Measurements from ENCODE around the gene VWC2L.

The VWC2L gene

DNA sequence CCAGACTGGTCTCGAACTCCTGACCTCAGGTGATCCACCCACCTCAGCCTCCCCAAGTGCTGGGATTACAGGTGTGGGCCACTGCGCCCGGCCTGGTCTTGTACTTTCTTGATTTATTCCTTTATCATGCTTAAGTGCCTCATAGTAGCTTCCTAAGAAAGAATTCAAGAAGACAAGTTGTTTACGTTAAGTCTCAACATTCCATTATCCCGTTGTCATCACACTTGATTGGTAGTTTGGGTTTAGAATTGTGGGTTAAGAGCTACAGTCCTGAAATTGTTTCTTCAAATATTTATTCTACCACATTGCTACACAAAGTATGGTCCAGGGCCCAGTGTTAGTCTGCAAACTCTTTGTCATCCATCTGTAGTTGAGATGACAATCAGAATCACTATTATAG, 194.0 kb downstream of the VWC2L start:
- FAIRE-seq, result no peak

DNA sequence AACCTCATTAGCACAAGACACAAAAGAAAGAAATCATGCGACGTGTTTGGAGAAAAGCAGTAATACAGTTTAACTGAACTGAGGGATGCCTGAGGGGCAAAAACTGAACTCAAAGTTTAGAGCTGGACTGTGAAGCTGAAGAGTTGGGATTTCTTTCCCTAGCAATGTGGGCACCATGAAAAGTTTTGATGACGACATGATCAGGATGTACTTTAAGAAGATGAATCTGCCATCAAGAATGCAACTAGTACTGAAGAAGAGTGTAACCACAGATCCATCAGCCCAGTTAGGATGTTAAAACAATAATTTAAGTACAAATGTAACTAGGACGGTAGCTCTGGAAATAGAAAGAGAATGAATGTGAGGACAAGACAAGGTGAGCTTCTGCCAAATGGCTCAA, 196.2 kb downstream of the VWC2L start:
- no peak for FAIRE-seq

DNA sequence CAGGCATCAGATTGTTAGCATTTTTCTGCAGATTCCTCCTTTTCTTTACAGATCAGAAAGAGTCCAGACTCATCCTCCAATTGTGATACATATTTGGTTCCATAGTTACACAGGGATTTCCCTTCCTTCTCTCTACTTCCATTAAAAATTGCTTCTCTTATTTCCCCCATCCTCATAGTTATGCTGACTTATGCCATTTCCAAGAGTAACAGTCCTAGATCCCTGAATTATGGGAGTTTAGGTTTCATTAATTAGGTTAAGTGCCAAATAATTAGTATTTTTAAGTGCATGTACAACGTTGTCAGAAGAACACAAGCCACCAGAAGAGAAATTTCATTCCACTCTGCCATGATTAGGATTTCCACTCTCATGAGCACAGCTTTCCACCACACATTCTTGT, 200.2 kb downstream of the VWC2L start:
- no peak for FAIRE-seq

DNA sequence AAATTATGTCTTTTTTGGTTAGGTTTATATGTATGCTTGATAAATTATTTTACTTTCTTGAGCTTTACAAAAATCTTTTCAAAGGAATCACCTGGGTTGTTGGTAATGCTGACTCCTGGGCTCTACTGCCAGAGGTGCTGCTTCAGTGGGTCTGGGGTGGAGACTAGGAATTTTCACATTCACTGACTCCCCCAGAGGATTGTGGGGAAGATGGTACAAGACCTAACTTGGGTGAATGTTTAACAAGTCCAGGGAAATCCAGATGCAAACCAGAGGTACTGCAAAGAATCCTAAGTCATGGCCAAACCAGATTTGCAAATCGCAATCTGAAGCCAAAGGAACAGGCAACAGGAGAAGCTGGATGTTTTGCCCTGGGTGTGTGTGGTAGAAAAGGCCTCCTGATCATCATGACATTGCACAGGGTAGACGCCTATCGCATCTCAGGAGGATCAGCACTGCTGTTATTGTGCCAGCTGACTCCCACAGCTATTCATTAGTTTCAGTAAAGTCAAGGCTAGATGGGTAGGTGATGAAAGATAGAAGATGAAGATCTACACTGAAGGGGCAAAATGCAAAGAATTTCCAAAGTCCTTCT, 213.4 kb downstream of the VWC2L start:
- no peak for FAIRE-seq

DNA sequence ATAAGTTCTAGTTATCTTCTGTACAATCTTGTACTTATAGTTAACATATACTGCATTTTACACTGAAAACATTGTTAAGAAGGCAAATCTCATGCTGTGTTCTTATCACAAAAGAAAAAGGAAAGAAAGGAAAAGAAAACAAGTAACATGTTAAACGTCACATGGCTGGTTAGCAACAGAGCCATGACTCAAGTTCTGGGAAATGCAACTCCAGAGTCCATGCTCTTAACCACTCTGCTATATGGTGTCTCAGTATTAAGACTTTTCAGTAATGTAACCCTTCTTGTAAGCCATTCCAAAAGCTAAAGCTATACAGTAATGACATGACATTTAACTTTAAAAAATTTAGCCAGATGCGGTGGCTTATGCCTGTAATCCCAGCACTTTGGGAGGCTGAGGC, 217.2 kb downstream of the VWC2L start:
- no peak for FAIRE-seq

Measured in TTC549 (cell line).